ENCODE data around the gene KIF6.

DNA sequence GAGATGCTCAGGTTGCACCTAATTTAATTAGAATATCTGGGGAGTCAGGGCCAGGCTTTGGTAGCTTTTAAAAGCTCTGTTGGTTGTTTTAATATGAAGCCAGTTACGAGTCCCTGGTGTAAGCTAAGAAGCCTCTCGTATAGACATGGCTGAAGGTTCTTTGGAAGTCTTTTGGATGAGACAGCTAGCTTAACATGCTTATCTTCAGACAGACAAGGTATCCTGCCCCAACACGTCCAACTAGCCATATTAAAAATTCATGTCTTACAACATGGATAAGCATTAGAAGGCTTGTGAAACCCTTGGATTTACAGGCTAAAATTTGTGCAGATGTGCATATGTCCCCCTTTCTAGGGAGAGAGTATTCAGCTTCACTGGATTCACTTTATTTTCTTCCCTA lies 297.1 kb downstream of the KIF6 start:
- TF ChIP-seq POLR2A (IDR thresholded peaks at IDR 0.05) = no peak
- TF ChIP-seq, protein P1, sequence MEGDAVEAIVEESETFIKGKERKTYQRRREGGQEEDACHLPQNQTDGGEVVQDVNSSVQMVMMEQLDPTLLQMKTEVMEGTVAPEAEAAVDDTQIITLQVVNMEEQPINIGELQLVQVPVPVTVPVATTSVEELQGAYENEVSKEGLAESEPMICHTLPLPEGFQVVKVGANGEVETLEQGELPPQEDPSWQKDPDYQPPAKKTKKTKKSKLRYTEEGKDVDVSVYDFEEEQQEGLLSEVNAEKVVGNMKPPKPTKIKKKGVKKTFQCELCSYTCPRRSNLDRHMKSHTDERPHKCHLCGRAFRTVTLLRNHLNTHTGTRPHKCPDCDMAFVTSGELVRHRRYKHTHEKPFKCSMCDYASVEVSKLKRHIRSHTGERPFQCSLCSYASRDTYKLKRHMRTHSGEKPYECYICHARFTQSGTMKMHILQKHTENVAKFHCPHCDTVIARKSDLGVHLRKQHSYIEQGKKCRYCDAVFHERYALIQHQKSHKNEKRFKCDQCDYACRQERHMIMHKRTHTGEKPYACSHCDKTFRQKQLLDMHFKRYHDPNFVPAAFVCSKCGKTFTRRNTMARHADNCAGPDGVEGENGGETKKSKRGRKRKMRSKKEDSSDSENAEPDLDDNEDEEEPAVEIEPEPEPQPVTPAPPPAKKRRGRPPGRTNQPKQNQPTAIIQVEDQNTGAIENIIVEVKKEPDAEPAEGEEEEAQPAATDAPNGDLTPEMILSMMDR (IDR thresholded peaks at IDR 0.05) = no peak
